Activated CD8-positive, alpha-beta T cell treated with anti-CD3 and anti-CD28 coated beads for 36 hours (primary cell): ENCODE data around the gene UBQLN3. TPM values are rescaled to one million over a fixed set of nuclear protein-coding genes. Genes with fewer than 3 reads are reported as not detected.

Experiments
- ATAC-seq: fragments of 200-7000 bp; cut with Tn5 transposase; one replicate; pipeline ENCODE4 v1.10.0; 2021; ENCODE audit warnings: mild to moderate bottlenecking, moderate library complexity
- CTCF ChIA-PET: fragments of 350-600 bp; sonication (Branson Sonifier 250); formaldehyde crosslinking; loops from one replicate; lab custom pipeline; 2021; ENCODE audit warnings: antibody characterized with exemption; lab: Charles Lee
- POLR2A ChIA-PET: fragments of 350-600 bp; sonication (Branson Sonifier 250); formaldehyde crosslinking; loops from one replicate; lab custom pipeline; 2021; ENCODE audit warnings: antibody characterized with exemption; lab: Charles Lee
- DNase-seq: peaks from one replicate; pipeline ENCODE4 v3.0.0-alpha.2; 2020
- H3K27ac Mint-ChIP-seq: one replicate; pipeline ENCODE4 v1.8.0; 2021; ENCODE audit warnings: mild to moderate bottlenecking, mixed read lengths
- H3K27me3 Mint-ChIP-seq: one replicate; pipeline ENCODE4 v1.8.0; 2021; ENCODE audit warnings: mixed read lengths
- H3K36me3 Mint-ChIP-seq: one replicate; pipeline ENCODE4 v1.8.0; 2021; ENCODE audit warnings: low read depth, mixed read lengths
- H3K4me1 Mint-ChIP-seq: one replicate; pipeline ENCODE4 v1.8.0; 2021; ENCODE audit warnings: low read depth, mixed read lengths
- H3K4me3 Mint-ChIP-seq: one replicate; pipeline ENCODE4 v1.8.0; 2021; ENCODE audit warnings: mild to moderate bottlenecking, moderate library complexity, mixed read lengths
- H3K9me3 Mint-ChIP-seq: one replicate; pipeline ENCODE4 v1.8.0; 2021; ENCODE audit warnings: mixed read lengths
- intact Hi-C: fragments of 100-400 bp; cut with micrococcal nuclease; formaldehyde crosslinking; loops from one replicate; pipeline ENCODE4 v1.10.0; 2022
- total RNA-seq, 2 experiments: library from RNA; stranded (reverse); gene quantifications; one replicate each; pipeline ENCODE4 v1.2.3, GENCODE V29; 2021
- TF ChIP-seq, protein P1 (sequence below): fragments of 200-600 bp; IDR thresholded peaks from one replicate; pipeline ENCODE4 v1.8.0; 2022; ENCODE audit warnings: antibody characterized with exemption, mild to moderate bottlenecking

Gene UBQLN3
- total RNA-seq, 2 experiments from 2014 or later, result not detected

DNA sequence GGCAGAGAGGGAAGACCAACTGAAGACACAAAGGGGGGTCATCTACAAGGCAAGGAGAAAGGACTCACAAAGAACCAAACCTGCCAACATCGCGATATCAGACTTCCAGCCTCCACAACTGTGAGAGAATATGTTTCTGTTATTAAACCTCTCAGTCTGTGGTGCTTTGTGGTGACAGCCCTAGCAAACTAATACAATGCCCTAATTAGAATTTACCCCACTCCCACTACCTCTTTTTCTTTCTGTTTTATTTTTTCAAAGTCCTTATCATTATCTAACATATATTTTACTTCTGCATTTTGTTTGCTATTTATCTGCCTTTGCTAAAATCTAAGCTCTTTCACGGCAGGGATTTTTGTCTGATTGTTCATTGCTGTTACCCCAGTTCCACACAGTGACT lies 23.8 kb downstream of the UBQLN3 start:
- POLR2A ChIA-PET, result no interaction called here
- DNase-seq (no peak), ATAC-seq (no peak)
- H3K36me3 Mint-ChIP-seq, result no peaks in the 10 kb centered on the region
- H3K9me3 Mint-ChIP-seq, result no peaks in the 10 kb centered on the region
- H3K4me1 Mint-ChIP-seq, result no peaks in the 10 kb centered on the region
- CTCF ChIA-PET, result no interaction called here
- TF ChIP-seq, protein P1, sequence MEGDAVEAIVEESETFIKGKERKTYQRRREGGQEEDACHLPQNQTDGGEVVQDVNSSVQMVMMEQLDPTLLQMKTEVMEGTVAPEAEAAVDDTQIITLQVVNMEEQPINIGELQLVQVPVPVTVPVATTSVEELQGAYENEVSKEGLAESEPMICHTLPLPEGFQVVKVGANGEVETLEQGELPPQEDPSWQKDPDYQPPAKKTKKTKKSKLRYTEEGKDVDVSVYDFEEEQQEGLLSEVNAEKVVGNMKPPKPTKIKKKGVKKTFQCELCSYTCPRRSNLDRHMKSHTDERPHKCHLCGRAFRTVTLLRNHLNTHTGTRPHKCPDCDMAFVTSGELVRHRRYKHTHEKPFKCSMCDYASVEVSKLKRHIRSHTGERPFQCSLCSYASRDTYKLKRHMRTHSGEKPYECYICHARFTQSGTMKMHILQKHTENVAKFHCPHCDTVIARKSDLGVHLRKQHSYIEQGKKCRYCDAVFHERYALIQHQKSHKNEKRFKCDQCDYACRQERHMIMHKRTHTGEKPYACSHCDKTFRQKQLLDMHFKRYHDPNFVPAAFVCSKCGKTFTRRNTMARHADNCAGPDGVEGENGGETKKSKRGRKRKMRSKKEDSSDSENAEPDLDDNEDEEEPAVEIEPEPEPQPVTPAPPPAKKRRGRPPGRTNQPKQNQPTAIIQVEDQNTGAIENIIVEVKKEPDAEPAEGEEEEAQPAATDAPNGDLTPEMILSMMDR, result no peak
- no peak overlapping the region for H3K27ac Mint-ChIP-seq
- no peaks in the 10 kb centered on the region for H3K27me3 Mint-ChIP-seq
- intact Hi-C loops, result no loop called here
- H3K4me3 Mint-ChIP-seq, result no peak overlapping the region

DNA sequence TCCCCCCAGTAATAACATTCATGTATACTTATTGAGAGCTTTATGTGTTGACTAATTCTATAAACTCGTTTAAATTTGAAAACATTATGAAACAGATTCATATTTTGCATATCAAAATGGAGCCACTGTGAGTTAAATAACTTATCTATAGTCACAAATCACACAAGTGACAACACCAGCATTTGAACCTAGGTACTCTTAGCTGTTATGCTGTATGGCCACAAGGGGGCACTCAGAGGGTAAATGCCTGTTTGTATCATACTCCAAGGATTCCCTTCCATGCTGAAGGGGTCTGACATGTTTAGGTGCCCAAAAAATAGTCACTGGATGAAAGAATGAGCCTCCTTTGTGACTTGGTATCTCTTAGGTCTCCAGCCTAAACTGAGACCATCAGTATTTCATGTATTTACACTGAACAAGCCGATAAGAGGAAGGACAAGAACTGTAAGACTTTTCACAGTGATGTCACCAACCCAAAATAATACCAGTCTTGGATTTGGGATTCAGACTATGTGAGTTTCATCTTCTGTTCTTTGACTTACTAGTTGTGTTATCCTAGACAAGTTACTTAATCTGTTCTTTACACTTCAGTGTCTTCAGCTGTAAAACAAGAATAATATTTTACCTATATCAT lies 33.5 kb downstream of the UBQLN3 start:
- CTCF ChIA-PET, result interaction anchor here (0.7 to 2.6 kb wide), 17 partner anchors 9 to 840 kb away, joined by 3 to 13 read pairs (median 3); partner anchors contain the start of genes OR51D1, OR51I2 and OR52N2
- DNase-seq (peak; percentile 55), ATAC-seq (peak; percentile 71)
- POLR2A ChIA-PET, result no interaction called here
- intact Hi-C loops, result no loop called here
- Mint-ChIP-seq H3K27me3 (peaks cover 5% of the 10 kb centered on the region), H3K4me3 (no peak overlapping the region), H3K4me1 (no peaks in the 10 kb centered on the region), H3K27ac (no peak overlapping the region), H3K9me3 (no peaks in the 10 kb centered on the region), H3K36me3 (no peaks in the 10 kb centered on the region)
- TF ChIP-seq, protein P1, result peak; percentile 81

DNA sequence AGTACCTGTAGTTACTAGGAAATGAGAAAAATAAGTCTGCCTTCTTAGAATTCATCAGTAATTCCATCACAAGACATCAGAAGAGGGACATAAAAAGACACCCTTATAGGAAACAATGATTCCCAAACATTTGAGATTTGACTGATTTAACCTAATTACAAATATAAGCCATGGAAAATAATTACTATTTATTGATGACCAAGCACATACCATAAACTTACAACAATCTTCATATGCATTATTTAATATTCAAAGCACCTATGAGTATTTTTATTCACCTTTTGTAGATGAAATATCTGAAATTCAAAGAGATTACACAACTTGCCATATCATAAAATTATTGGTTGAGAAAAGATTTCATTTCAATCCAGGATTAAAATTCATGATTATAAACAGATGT lies 35.8 kb downstream of the UBQLN3 start:
- POLR2A ChIA-PET, result no interaction called here
- Mint-ChIP-seq H3K9me3 (no peaks in the 10 kb centered on the region), H3K4me1 (no peaks in the 10 kb centered on the region), H3K4me3 (no peak overlapping the region), H3K27me3 (peaks cover 10% of the 10 kb centered on the region), H3K27ac (no peak overlapping the region), H3K36me3 (no peaks in the 10 kb centered on the region)
- no peak for DNase-seq
- intact Hi-C loops, result no loop called here
- CTCF ChIA-PET, result no interaction called here
- no peak for ATAC-seq
- TF ChIP-seq, protein P1, result no peak

DNA sequence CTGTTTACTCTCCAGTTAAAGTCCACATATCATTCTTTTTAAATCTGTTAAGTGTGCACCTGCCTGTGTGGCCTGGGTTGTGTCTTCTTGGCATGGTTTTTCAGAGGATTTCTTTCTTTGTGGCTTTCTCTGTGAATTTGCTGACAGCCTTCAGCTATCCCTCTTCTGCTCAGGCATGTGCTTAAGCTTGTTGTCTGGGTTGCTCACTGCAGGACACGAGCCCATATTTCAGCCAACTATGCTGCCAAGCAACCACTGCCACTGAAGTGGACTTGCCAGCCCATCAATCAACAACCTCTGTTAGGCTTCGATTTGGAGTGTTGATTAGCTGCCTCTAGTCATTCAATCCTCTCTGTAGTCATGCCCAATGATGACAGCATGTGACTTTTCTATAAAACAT lies 42.2 kb downstream of the UBQLN3 start:
- DNase-seq, result no peak
- intact Hi-C loops, result no loop called here
- CTCF ChIA-PET, result interaction anchor here (2.2 kb wide), 1 partner anchor 9 kb away, joined by 9 read pairs; no protein-coding TSS in a partner anchor

More for the DNA sequence above, 42.2 kb downstream of the UBQLN3 start:
- H3K27me3 Mint-ChIP-seq, result peaks cover 5% of the 10 kb centered on the region
- no peak overlapping the region for H3K27ac Mint-ChIP-seq
- no peaks in the 10 kb centered on the region for H3K4me1 Mint-ChIP-seq
- no peak for ATAC-seq
- TF ChIP-seq, protein P1, result no peak
- H3K4me3 Mint-ChIP-seq, result no peak overlapping the region
- POLR2A ChIA-PET, result no interaction called here
- H3K36me3 Mint-ChIP-seq, result no peaks in the 10 kb centered on the region
- H3K9me3 Mint-ChIP-seq, result no peaks in the 10 kb centered on the region
